PC-3 (cell line): ENCODE results near the gene RGS3. TPM values are rescaled to one million over a fixed set of nuclear protein-coding genes. Genes with fewer than 3 reads are reported as not detected.

Experiments
- ATAC-seq: fragments of 200-7000 bp; cut with Tn5 transposase; 2 replicates; pipeline ENCODE4 v1.9.1; 2020; ENCODE audit warnings: mild to moderate bottlenecking, moderate library complexity
- BruUV-seq: library from RNA; stranded (reverse); fragments of 400-500 nt; replicated peaks from 2 replicates; lab custom pipeline; 2021; lab: Mats Ljungman, UMichigan
- CTCF ChIA-PET: fragments of 300-600 bp; sonication (Branson Sonifier 250); formaldehyde crosslinking; loops from one replicate; lab custom pipeline; 2022; ENCODE audit warnings: antibody characterized with exemption; lab: Charles Lee
- POLR2A ChIA-PET: fragments of 300-600 bp; sonication (Branson Sonifier 250); formaldehyde crosslinking; loops from one replicate; lab custom pipeline; 2022; ENCODE audit warnings: antibody characterized with exemption; ENCODE audit not compliant: unreplicated experiment; lab: Charles Lee
- DNase-seq: peaks from one replicate; pipeline ENCODE4 v3.0.0-alpha.2; 2015
- H2AFZ ChIP-seq: fragments of 300-600 bp; sonication (generic); 2 replicates; pipeline ENCODE4 v1.6.0; 2016; ENCODE audit warnings: antibody characterized with exemption, low read length
- H3F3A ChIP-seq: fragments of 300-600 bp; sonication (generic); one replicate; pipeline ENCODE4 v1.6.0; 2017; ENCODE audit warnings: antibody characterized with exemption, low read length, control low read depth, mild to moderate bottlenecking; ENCODE audit not compliant: unreplicated experiment
- H3K27ac ChIP-seq: fragments of 300-600 bp; sonication (generic); 2 replicates; pipeline ENCODE4 v1.5.1; 2016; ENCODE audit warnings: mild to moderate bottlenecking, low read length
- H3K27me3 ChIP-seq: fragments of 300-600 bp; sonication (generic); 2 replicates; pipeline ENCODE4 v1.6.1; 2016; ENCODE audit warnings: low read length, mixed read lengths
- H3K36me3 ChIP-seq: fragments of 300-600 bp; sonication (generic); 2 replicates; pipeline ENCODE4 v1.6.1; 2016; ENCODE audit warnings: low read depth, mixed run types, low read length, mixed read lengths
- H3K4me1 ChIP-seq: fragments of 300-600 bp; sonication (generic); 2 replicates; pipeline ENCODE4 v1.5.1; 2016; ENCODE audit warnings: low read length; ENCODE audit not compliant: insufficient read depth
- H3K4me2 ChIP-seq: fragments of 300-600 bp; sonication (generic); 2 replicates; pipeline ENCODE4 v1.6.0; 2016; ENCODE audit warnings: low read length
- H3K4me3 ChIP-seq: fragments of 300-600 bp; sonication (generic); 2 replicates; pipeline ENCODE4 v1.5.1; 2016; ENCODE audit warnings: mild to moderate bottlenecking, low read length, mixed read lengths
- H3K79me2 ChIP-seq: fragments of 300-600 bp; sonication (generic); 2 replicates; pipeline ENCODE4 v1.6.1; 2017; ENCODE audit warnings: low read length, mixed read lengths
- H3K9ac ChIP-seq: fragments of 300-600 bp; sonication (generic); 2 replicates; pipeline ENCODE4 v1.6.0; 2016; ENCODE audit warnings: mild to moderate bottlenecking, low read length
- H3K9me2 ChIP-seq: fragments of 300-600 bp; sonication (generic); replicated peaks from 2 replicates; pipeline ENCODE4 v1.6.1; 2016; ENCODE audit warnings: mixed run types, low read length, mixed read lengths
- H3K9me3 ChIP-seq: fragments of 300-600 bp; sonication (generic); 2 replicates; pipeline ENCODE4 v1.6.1; 2016; ENCODE audit warnings: low read length, mixed read lengths
- H4K20me1 ChIP-seq: fragments of 300-600 bp; sonication (generic); 2 replicates; pipeline ENCODE4 v1.6.1; 2016; ENCODE audit warnings: low read length, mixed read lengths
- CTCF ChIP-seq: fragments of 300-600 bp; sonication (generic); conservative IDR thresholded peaks from 2 replicates; pipeline ENCODE4 v1.5.1; 2017; ENCODE audit warnings: antibody characterized with exemption, low read depth, mild to moderate bottlenecking, low read length
- EZH2 ChIP-seq: fragments of 300-600 bp; sonication (generic); IDR thresholded peaks from one replicate; pipeline ENCODE4 v1.6.1; 2017; ENCODE audit warnings: antibody characterized with exemption, mild to moderate bottlenecking, low read length; ENCODE audit not compliant: unreplicated experiment
- EZH2phosphoT487 ChIP-seq: fragments of 300-600 bp; sonication (generic); IDR thresholded peaks from 2 replicates; pipeline ENCODE4 v1.6.1; 2018; ENCODE audit warnings: mild to moderate bottlenecking, antibody characterized with exemption, low read length, borderline replicate concordance
- intact Hi-C: fragments of 100-400 bp; cut with micrococcal nuclease; formaldehyde crosslinking; loops from 2 replicates; pipeline ENCODE4 v1.9.0; 2023
- total RNA-seq: library from RNA; depleted of rRNA; stranded (reverse); fragments of >200 nt; gene quantifications from 2 replicates; pipeline ENCODE4 v1.2.3, GENCODE V29; 2014

RGS3 gene
- total RNA-seq, 1 experiment from 2014 or later = 26.3 TPM

- Histone ChIP-seq H3K9me2 (no peaks in the 10 kb centered on the region), H3K36me3 (no peaks in the 10 kb centered on the region), H3K79me2 (no peaks in the 10 kb centered on the region), H3K4me1 (no peaks in the 10 kb centered on the region), H3K9me3 (no peaks in the 10 kb centered on the region), H3K4me2 (no peak overlapping the region), H3K9ac (no peak overlapping the region), H2AFZ (no peak overlapping the region), H3F3A (no peaks in the 10 kb centered on the region), H3K27ac (no peak overlapping the region), H4K20me1 (no peaks in the 10 kb centered on the region), H3K4me3 (no peak overlapping the region), H3K27me3 (no peaks in the 10 kb centered on the region)
- ChIA-PET CTCF (no interaction called here), POLR2A (no interaction called here)
- ATAC-seq (no peak), DNase-seq (no peak)
- intact Hi-C loops = no loop called here
- TF ChIP-seq EZH2 = no peak
- no peak for TF ChIP-seq CTCF
- TF ChIP-seq EZH2phosphoT487 = no peak
- no TSS peak for BruUV-seq
Measured at GRCh38 chr9:113497051-113497450, 33.5 kb downstream of the RGS3 start.

DNA sequence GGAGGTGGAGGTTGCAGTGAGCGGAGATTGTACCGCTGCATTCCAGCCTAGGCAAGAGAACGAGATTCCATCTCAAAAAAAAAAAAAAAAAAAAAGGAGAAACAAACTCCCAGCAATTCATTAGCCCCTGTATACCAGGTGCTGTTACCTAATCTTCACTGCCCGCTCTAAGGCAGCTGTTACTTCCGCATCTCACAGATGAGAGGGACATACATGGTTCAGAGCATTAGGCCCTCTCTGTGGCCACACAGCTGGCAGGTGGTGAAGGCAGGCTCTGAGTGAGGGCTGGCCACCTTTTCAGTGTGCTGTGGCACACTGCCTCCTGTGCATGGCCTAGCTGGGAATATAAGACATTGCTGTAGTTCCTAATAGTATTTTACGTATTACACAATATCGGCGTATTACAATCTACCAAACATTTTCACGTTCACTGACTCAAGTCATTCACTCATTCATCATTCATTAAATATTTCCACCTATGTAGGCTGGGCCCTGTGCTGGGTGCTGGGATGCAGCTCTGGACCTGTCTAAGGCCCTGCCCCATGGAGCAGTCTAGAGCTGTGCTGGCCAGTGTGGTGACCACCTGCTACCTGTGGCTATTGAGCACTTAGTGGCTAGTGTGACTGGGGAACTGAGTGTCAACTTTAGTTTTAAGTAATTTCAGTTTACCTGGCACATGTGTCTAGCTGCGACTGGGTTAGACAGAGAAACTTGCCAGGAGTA is 35.8 kb downstream of the RGS3 start:
- H3K9me2 ChIP-seq = no peaks in the 10 kb centered on the region
- no peaks in the 10 kb centered on the region for H3K9me3 ChIP-seq
- H3K27me3 ChIP-seq = no peaks in the 10 kb centered on the region
- no peaks in the 10 kb centered on the region for H3K79me2 ChIP-seq
- intact Hi-C loops = no loop called here
- no peak overlapping the region for H3K27ac ChIP-seq
- no peak for DNase-seq
- no peak overlapping the region for H3K9ac ChIP-seq
- ChIA-PET POLR2A (no interaction called here), CTCF (no interaction called here)
- no peaks in the 10 kb centered on the region for H3F3A ChIP-seq
- H3K4me1 ChIP-seq = no peaks in the 10 kb centered on the region
- BruUV-seq = no TSS peak
- no peak overlapping the region for H2AFZ ChIP-seq
- H3K4me3 ChIP-seq = no peak overlapping the region
- no peak for TF ChIP-seq EZH2phosphoT487
- TF ChIP-seq EZH2 = no peak
- TF ChIP-seq CTCF = no peak
- H4K20me1 ChIP-seq = no peaks in the 10 kb centered on the region
- H3K4me2 ChIP-seq = no peak overlapping the region
- no peak for ATAC-seq
- no peaks in the 10 kb centered on the region for H3K36me3 ChIP-seq

DNA sequence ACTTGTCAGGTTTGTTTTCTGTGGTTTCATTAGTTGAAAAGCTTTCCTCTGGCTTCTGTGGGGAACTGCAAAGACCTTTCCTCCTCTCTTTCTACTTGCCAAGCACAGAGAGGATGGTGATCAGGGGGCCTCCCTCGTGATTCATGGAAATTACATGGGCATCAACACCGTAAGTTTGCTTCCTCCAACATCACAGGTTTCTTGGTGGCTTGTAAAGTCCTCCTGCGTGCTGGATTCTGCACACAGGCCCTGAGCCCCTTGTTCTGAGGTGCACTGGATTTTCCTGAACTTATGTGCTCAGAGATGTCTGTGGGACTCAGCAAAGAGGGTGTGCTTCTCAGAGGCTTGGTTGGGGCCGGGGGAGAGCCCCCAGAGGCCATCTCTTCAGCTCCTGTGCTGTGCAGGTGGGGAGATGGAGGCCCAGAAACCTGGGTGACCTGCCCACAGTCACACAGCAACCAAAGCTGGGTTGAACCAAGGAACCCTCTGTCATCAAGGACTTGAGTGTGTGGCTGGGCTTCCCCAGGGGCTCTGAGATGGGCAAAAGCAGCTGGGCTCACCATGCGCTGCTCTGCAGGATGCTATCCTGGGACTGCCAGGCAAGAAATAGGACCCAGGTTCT is 36.5 kb downstream of the RGS3 start:
- no peak overlapping the region for H2AFZ ChIP-seq
- no peaks in the 10 kb centered on the region for H3K36me3 ChIP-seq
- H3K9me2 ChIP-seq = no peaks in the 10 kb centered on the region
- POLR2A ChIA-PET = no interaction called here
- no peaks in the 10 kb centered on the region for H4K20me1 ChIP-seq
- no peak overlapping the region for H3K4me3 ChIP-seq
- no peak overlapping the region for H3K4me2 ChIP-seq
- CTCF ChIA-PET = no interaction called here
- no peaks in the 10 kb centered on the region for H3K9me3 ChIP-seq
- no TSS peak for BruUV-seq
- intact Hi-C loops = no loop called here
- peaks cover 5% of the 10 kb centered on the region; the same call in 1 of the 2 replicates for H3K4me1 ChIP-seq
- no peaks in the 10 kb centered on the region for H3K27me3 ChIP-seq
- no peak for TF ChIP-seq EZH2
- no peak for TF ChIP-seq CTCF
- TF ChIP-seq EZH2phosphoT487 = no peak
- no peak overlapping the region for H3K27ac ChIP-seq
- no peak overlapping the region for H3K9ac ChIP-seq
- no peaks in the 10 kb centered on the region for H3F3A ChIP-seq
- DNase-seq (no peak), ATAC-seq (no peak)
- no peaks in the 10 kb centered on the region for H3K79me2 ChIP-seq
